H1 (cell line): ENCODE data around the gene ABHD14A. TPM values are rescaled to one million over a fixed set of nuclear protein-coding genes. Genes with fewer than 3 reads are reported as not detected.

Experiments
- CTCF ChIA-PET: fragments of 300-600 bp; sonication (Branson Sonifier 250); formaldehyde crosslinking; loops from one replicate; lab custom pipeline; 2021; ENCODE audit not compliant: partially characterized antibody; lab: Charles Lee
- POLR2A ChIA-PET: fragments of 300-600 bp; sonication (Branson Sonifier 250); formaldehyde crosslinking; loops from one replicate; lab custom pipeline; 2021; ENCODE audit warnings: inconsistent platforms; ENCODE audit not compliant: partially characterized antibody; lab: Charles Lee
- DNase-seq, 2 experiments: peaks; one replicate each; pipeline versions ENCODE4 v3.0.0 to v3.0.0-alpha.2; 2010 to 2022; ENCODE audit warnings: low spot score in 2 of 2, low read depth in 1 of 2, mixed read lengths in 1 of 2
- FAIRE-seq: peaks from 2 replicates; lab custom pipeline; 2011; peaks lifted over from hg19 to GRCh38; lab: Jason Lieb, UNC
- H2AFZ ChIP-seq: 2 replicates; pipeline ENCODE4 v1.8.1; 2012; ENCODE audit warnings: low read length, inconsistent platforms
- H2AK5ac ChIP-seq: 2 replicates; pipeline ENCODE4 v1.6.1; 2013; ENCODE audit warnings: low read depth, low read length
- H2BK120ac ChIP-seq: replicated peaks from 2 replicates; pipeline ENCODE3; 2013; ENCODE audit warnings: low read depth, low read length, inconsistent platforms
- H2BK12ac ChIP-seq: 2 replicates; pipeline ENCODE4 v1.6.1; 2013; ENCODE audit warnings: low read depth, low read length
- H2BK15ac ChIP-seq: 2 replicates; pipeline ENCODE4 v1.6.1; 2013; ENCODE audit warnings: low read length
- H2BK20ac ChIP-seq: 2 replicates; pipeline ENCODE4 v1.6.1; 2013; ENCODE audit warnings: low read length
- H2BK5ac ChIP-seq: 2 replicates; pipeline ENCODE4 v1.6.1; 2013; ENCODE audit warnings: low read depth, low read length
- H3K14ac ChIP-seq: 2 replicates; pipeline ENCODE4 v1.6.1; 2013; ENCODE audit warnings: inconsistent platforms; ENCODE audit not compliant: insufficient read length
- H3K18ac ChIP-seq: 2 replicates; pipeline ENCODE4 v1.6.1; 2013; ENCODE audit warnings: low read length; ENCODE audit errors: extremely low read depth
- H3K23ac ChIP-seq: 2 replicates; pipeline ENCODE4 v1.6.1; 2013; ENCODE audit warnings: inconsistent platforms; ENCODE audit not compliant: insufficient read length
- H3K23me2 ChIP-seq: 2 replicates; pipeline ENCODE4 v1.6.1; 2013; ENCODE audit warnings: low read depth, low read length
- H3K27ac ChIP-seq: 2 replicates; pipeline ENCODE4 v1.6.1; 2011; ENCODE audit warnings: low read depth, low read length, inconsistent platforms
- H3K27me3 ChIP-seq, 4 experiments: replicated peaks in 1 of 4; 1 replicate in 1 of 4; 2 replicates in 3 of 4; pipeline versions ENCODE4 v1.6.1 to v1.8.1; 2011 to 2013; ENCODE audit warnings: low read length in 3 of 4, mild to moderate bottlenecking in 3 of 4, inconsistent platforms in 2 of 4, mixed read lengths in 2 of 4, moderate library complexity in 1 of 4; ENCODE audit not compliant: control insufficient read depth in 3 of 4, insufficient read depth in 3 of 4; ENCODE audit errors: extremely low read depth in 1 of 4
- H3K36me3 ChIP-seq, 4 experiments: 2 replicates each; pipeline versions ENCODE4 v1.6.1 to v1.8.1; 2011 to 2013; ENCODE audit warnings: mild to moderate bottlenecking in 4 of 4, low read length in 3 of 4, moderate library complexity in 2 of 4, control low read depth in 1 of 4, inconsistent platforms in 1 of 4; ENCODE audit not compliant: insufficient read depth in 4 of 4, control insufficient read depth in 2 of 4
- H3K4ac ChIP-seq: replicated peaks from 2 replicates; pipeline ENCODE3; 2013; ENCODE audit warnings: low read length, low read depth, mixed read lengths, inconsistent platforms; ENCODE audit not compliant: insufficient read length
- H3K4me1 ChIP-seq, 4 experiments: replicated peaks in 1 of 4; 1 replicate in 1 of 4; 2 replicates in 3 of 4; pipeline versions ENCODE4 v1.6.1 to v1.8.1; 2011 to 2013; ENCODE audit warnings: low read length in 3 of 4, inconsistent platforms in 2 of 4, mixed read lengths in 1 of 4; ENCODE audit not compliant: insufficient read depth in 4 of 4, control insufficient read depth in 3 of 4
- H3K4me2 ChIP-seq, 2 experiments: 2 replicates each; pipeline versions ENCODE4 v1.6.1 to v1.8.1; 2011 to 2013; ENCODE audit warnings: low read depth in 2 of 2, low read length in 2 of 2, control low read depth in 1 of 2, inconsistent platforms in 1 of 2, mild to moderate bottlenecking in 1 of 2; ENCODE audit not compliant: insufficient read depth in 1 of 2
- H3K4me3 ChIP-seq, 4 experiments: fragments of 200-600, 300-600 bp in 1 of 4; sonication (generic), shearing (Covaris generic), sonication (Bioruptor Twin) in 1 of 4; 2 replicates each; pipeline versions ENCODE4 v1.5.1 to v1.8.1; 2011 to 2016; ENCODE audit warnings: low read length in 4 of 4, low read depth in 3 of 4, control low read depth in 2 of 4, inconsistent platforms in 2 of 4, mild to moderate bottlenecking in 2 of 4, mixed read lengths in 1 of 4, moderate library complexity in 1 of 4; ENCODE audit not compliant: insufficient read depth in 2 of 4; ENCODE audit errors: extremely low read depth in 1 of 4
- H3K56ac ChIP-seq: replicated peaks from 2 replicates; pipeline ENCODE3; 2013; ENCODE audit warnings: low read depth, mild to moderate bottlenecking, mixed read lengths, low read length, inconsistent platforms; ENCODE audit not compliant: insufficient read length
- H3K79me1 ChIP-seq: 2 replicates; pipeline ENCODE4 v1.6.1; 2013; ENCODE audit warnings: low read depth, low read length, control low read depth
- H3K79me2 ChIP-seq, 2 experiments: 2 replicates each; pipeline versions ENCODE4 v1.6.1 to v1.8.1; 2012 to 2013; ENCODE audit warnings: low read length in 2 of 2, mild to moderate bottlenecking in 2 of 2, inconsistent platforms in 1 of 2; ENCODE audit not compliant: insufficient read depth in 2 of 2, control insufficient read depth in 1 of 2
- H3K9ac ChIP-seq, 4 experiments: replicated peaks in 1 of 4; 1 replicate in 1 of 4; 2 replicates in 3 of 4; pipeline versions ENCODE4 v1.6.1 to v1.8.1; 2011 to 2013; ENCODE audit warnings: low read depth in 3 of 4, low read length in 3 of 4, control low read depth in 2 of 4, mild to moderate bottlenecking in 2 of 4, moderate library complexity in 2 of 4, inconsistent platforms in 1 of 4; ENCODE audit errors: extremely low read depth in 1 of 4
- H3K9me3 ChIP-seq, 2 experiments: 2 replicates each; pipeline versions ENCODE4 v1.6.1 to v1.8.1; 2012 to 2013; ENCODE audit warnings: mild to moderate bottlenecking in 2 of 2, moderate library complexity in 2 of 2, control low read depth in 1 of 2, inconsistent platforms in 1 of 2, low read depth in 1 of 2, low read length in 1 of 2, mixed read lengths in 1 of 2; ENCODE audit not compliant: insufficient read depth in 2 of 2
- H4K20me1 ChIP-seq, 2 experiments: replicated peaks in 1 of 2; 2 replicates each; pipeline versions ENCODE3 to v1.8.1; 2011 to 2013; ENCODE audit warnings: inconsistent platforms in 2 of 2, low read length in 2 of 2, mild to moderate bottlenecking in 1 of 2; ENCODE audit not compliant: insufficient read depth in 2 of 2, control insufficient read depth in 1 of 2
- H4K5ac ChIP-seq: 2 replicates; pipeline ENCODE4 v1.6.1; 2013; ENCODE audit warnings: low read length, low read depth, mixed read lengths, inconsistent platforms; ENCODE audit not compliant: insufficient read length
- H4K8ac ChIP-seq: 2 replicates; pipeline ENCODE4 v1.8.0; 2013; ENCODE audit warnings: mild to moderate bottlenecking, moderate library complexity, low read length, inconsistent platforms; ENCODE audit not compliant: insufficient read depth; ENCODE audit errors: extremely low read depth
- H4K91ac ChIP-seq: replicated peaks from 2 replicates; pipeline ENCODE3; 2013; ENCODE audit warnings: low read length, mixed read lengths, inconsistent platforms; ENCODE audit not compliant: insufficient read length
- CBX5 ChIP-seq: fragments of 300-800, 300-1000 bp; sonication (generic); IDR thresholded peaks from 2 replicates; pipeline ENCODE4 v1.7.1; 2016; ENCODE audit warnings: antibody characterized with exemption, low read length, low read depth
- POU5F1 ChIP-seq: IDR thresholded peaks from 2 replicates; pipeline ENCODE4 v1.6.1; 2011; ENCODE audit warnings: low read depth, mild to moderate bottlenecking, low read length, moderate library complexity
- RFX5 ChIP-seq: IDR thresholded peaks from 2 replicates; pipeline ENCODE4 v1.6.1; 2011; ENCODE audit warnings: low read depth, low read length, improper control_type of control experiment, borderline replicate concordance
- WGBS, 2 experiments: shearing (Covaris generic) in 1 of 2; methylation state at CpG; one replicate each; pipeline versions ENCODE4 v1.1.6 to v1.1.7; 2013 to 2015; ENCODE audit warnings: low lambda C conversion rate in 2 of 2, mixed read lengths in 2 of 2, inconsistent platforms in 1 of 2, low coverage in 1 of 2, missing lambda C conversion rate in 1 of 2; ENCODE audit not compliant: insufficient replicate concordance in 2 of 2, insufficient coverage in 1 of 2, insufficient read length in 1 of 2; ENCODE audit errors: extremely low coverage in 1 of 2, missing lambda C conversion rate in 1 of 2; 5-methylcytosine and 5-hydroxymethylcytosine counted together
- polyA plus RNA-seq, 7 experiments: library from polyadenylated mRNA; depleted of rRNA in 3 of 7; stranded (reverse) in 5 of 7; unstranded in 2 of 7; fragments of >200 nt in 5 of 7; fragments of 200-250 nt in 2 of 7; gene quantifications; 1 replicate in 5 of 7; 2 replicates in 1 of 7; 4 replicates in 1 of 7; pipeline versions ENCODE4 v1.2.1 to v1.2.3, GENCODE V29; 2011 to 2013; ENCODE audit warnings: missing spikeins in 2 of 7, mixed read lengths in 2 of 7
- total RNA-seq: library from RNA; stranded (reverse); fragmentation: NEBNext Ultra II Directional; extraction: Animal tissue kit (Norgen Biotek cat#: 25700); gene quantifications from 2 replicates; pipeline ENCODE4 v1.2.1, GENCODE V29; 2021
- TF ChIP-seq, protein P1 (sequence below), 3 experiments: IDR thresholded peaks; 1 replicate in 2 of 3; 2 replicates in 1 of 3; pipeline versions ENCODE4 v1.5.1 to v1.6.1; 2011; ENCODE audit warnings: low read length in 3 of 3, mild to moderate bottlenecking in 3 of 3, inconsistent platforms in 2 of 3, low read depth in 1 of 3, moderate library complexity in 1 of 3; ENCODE audit not compliant: insufficient read depth in 1 of 3; ENCODE audit errors: control extremely low read depth in 1 of 3

The ABHD14A gene
- total and polyA plus RNA-seq, 2 of the 8 experiments (the other 6 are each of a cell fraction or from before 2014, with no cell fraction given): 4.6 to 9.8 TPM

DNA sequence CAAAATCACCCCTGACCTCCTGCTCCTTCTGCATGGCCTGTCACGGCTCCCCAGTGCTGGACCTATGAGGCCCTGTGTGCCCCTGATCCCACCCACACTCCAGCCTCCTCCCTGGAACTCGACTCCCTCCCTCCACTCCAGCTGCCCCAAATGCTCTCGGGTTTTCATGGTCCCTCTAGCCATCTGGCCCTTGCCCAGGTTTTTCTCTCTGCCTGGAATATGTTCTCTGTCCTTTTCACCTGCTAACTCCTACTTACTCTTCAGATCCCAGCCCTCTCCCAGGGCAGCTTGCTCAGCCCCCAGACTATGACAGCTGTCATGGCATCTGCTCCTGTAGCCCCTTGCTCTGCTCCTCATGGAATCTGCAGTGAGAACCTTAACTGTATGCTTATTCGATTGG, 51.2 kb downstream of the ABHD14A start:
- no peak overlapping the region for H3K4me2 ChIP-seq
- no peak overlapping the region for H2BK12ac ChIP-seq
- WGBS, 2 experiments: 72% methylated on average over 4 of the region's 4 CpGs; no CpG with 5 or more reads in 1 of the 2 experiments
- H3K23me2 ChIP-seq: no peaks in the 10 kb centered on the region
- H3K23ac ChIP-seq: no peak overlapping the region
- no peak for TF ChIP-seq RFX5
- no peak for TF ChIP-seq CBX5
- no peak for TF ChIP-seq POU5F1
- TF ChIP-seq, protein P1, sequence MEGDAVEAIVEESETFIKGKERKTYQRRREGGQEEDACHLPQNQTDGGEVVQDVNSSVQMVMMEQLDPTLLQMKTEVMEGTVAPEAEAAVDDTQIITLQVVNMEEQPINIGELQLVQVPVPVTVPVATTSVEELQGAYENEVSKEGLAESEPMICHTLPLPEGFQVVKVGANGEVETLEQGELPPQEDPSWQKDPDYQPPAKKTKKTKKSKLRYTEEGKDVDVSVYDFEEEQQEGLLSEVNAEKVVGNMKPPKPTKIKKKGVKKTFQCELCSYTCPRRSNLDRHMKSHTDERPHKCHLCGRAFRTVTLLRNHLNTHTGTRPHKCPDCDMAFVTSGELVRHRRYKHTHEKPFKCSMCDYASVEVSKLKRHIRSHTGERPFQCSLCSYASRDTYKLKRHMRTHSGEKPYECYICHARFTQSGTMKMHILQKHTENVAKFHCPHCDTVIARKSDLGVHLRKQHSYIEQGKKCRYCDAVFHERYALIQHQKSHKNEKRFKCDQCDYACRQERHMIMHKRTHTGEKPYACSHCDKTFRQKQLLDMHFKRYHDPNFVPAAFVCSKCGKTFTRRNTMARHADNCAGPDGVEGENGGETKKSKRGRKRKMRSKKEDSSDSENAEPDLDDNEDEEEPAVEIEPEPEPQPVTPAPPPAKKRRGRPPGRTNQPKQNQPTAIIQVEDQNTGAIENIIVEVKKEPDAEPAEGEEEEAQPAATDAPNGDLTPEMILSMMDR (IDR thresholded peaks at IDR 0.05; ENCODE audit: control extremely low read depth in 1 of 3, insufficient read depth in 1 of 3, low read depth in 1 of 3, low read length in 3 of 3): no peak
- no peak overlapping the region for H4K5ac ChIP-seq
- H3K9ac ChIP-seq: no peak overlapping the region
- no peak overlapping the region for H2BK5ac ChIP-seq
- H2BK20ac ChIP-seq: no peak overlapping the region
- ChIA-PET POLR2A (interaction anchor here (1.5 kb wide), 1 partner anchor 11 kb away, joined by 3 read pairs; no protein-coding TSS in a partner anchor), CTCF (interaction anchor here (1.5 to 9.4 kb wide), 3 partner anchors 11 to 22 kb away, joined by 7 to 124 read pairs (median 8); no protein-coding TSS in a partner anchor)
- H3K4me1 ChIP-seq: peaks cover 0 to 5% (median 2%) of the 10 kb centered on the region in 4 experiments; a peak in 3 of 7 replicates
- no peaks in the 10 kb centered on the region for H3K79me1 ChIP-seq
- no peaks in the 10 kb centered on the region for H3K27me3 ChIP-seq
- H3K4ac ChIP-seq: no peak overlapping the region
- no peak overlapping the region for H2AFZ ChIP-seq
- H4K8ac ChIP-seq: no peak overlapping the region
- no peak overlapping the region for H3K27ac ChIP-seq
- no peaks in the 10 kb centered on the region for H3K9me3 ChIP-seq
- no peaks in the 10 kb centered on the region for H3K36me3 ChIP-seq
- H2AK5ac ChIP-seq: no peak overlapping the region
- no peak overlapping the region for H3K56ac ChIP-seq
- H4K91ac ChIP-seq: no peak overlapping the region
- no peak overlapping the region for H3K14ac ChIP-seq
- DNase-seq (no peak), FAIRE-seq (no peak)
- H2BK120ac ChIP-seq: no peak overlapping the region
- no peaks in the 10 kb centered on the region for H4K20me1 ChIP-seq
- no peak overlapping the region for H2BK15ac ChIP-seq
- H3K18ac ChIP-seq: no peak overlapping the region
- H3K4me3 ChIP-seq: no peak overlapping the region
- H3K79me2 ChIP-seq: no peaks in the 10 kb centered on the region
